ENCODE data around the gene RNF168. TPM values are rescaled to one million over a fixed set of nuclear protein-coding genes. Genes with fewer than 3 reads are reported as not detected.

Gene RNF168
- total and polyA plus RNA-seq, 7 donors = 3.6 to 22.1 (median 11.6) TPM

DNA sequence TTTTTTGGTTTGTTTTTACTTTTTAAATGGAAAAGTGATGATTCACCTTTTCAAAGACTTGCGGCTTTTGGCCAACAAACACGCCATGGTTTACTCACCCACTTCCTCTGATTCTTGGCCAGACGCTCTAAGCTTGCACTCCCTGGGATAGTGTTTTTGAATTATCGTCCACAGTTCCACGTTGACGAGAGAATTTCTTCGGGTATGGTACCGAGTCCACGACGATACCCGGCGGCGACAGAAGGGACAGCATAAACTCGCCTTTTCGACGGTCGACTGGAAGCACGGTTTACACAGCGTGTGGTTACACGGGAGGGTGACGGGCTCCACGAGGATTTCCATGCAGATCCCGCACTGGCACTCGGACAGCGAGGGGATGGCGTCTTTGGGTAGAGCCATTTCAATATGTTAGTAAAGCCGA lies 783 bp downstream of the RNF168 start:
- peak; percentile 53 to 74 (median 56) for ATAC-seq
- intact Hi-C loops (cut with DNase I) = loop anchor here in 1 of 2 donors (2.0 to 5.0 kb wide), 2 partner anchors 45 to 72 kb away; no protein-coding TSS in a partner anchor
- whole genome bisulfite sequencing, 3 donors = 0% methylated on average over 27 of the region's 27 CpGs
- Histone ChIP-seq H3K4me3 (peak overlapping the region; percentile 98), H3K4me1 (peaks cover 16% of the 10 kb centered on the region), H3K27me3 (ENCODE audit: insufficient read depth in 3 of 3, low read length in 2 of 3) (no peaks in the 10 kb centered on the region), H3K9me3 (peaks cover 11% of the 10 kb centered on the region), H3K27ac (peak overlapping the region; percentile 95), H3K36me3 (ENCODE audit: insufficient read depth in 1 of 2, low read depth in 1 of 2) (peaks cover 0 to 6% of the 10 kb centered on the region in 2 donors)
- peak; percentile 59 to 65 for DNase-seq
- TF ChIP-seq, protein P1, sequence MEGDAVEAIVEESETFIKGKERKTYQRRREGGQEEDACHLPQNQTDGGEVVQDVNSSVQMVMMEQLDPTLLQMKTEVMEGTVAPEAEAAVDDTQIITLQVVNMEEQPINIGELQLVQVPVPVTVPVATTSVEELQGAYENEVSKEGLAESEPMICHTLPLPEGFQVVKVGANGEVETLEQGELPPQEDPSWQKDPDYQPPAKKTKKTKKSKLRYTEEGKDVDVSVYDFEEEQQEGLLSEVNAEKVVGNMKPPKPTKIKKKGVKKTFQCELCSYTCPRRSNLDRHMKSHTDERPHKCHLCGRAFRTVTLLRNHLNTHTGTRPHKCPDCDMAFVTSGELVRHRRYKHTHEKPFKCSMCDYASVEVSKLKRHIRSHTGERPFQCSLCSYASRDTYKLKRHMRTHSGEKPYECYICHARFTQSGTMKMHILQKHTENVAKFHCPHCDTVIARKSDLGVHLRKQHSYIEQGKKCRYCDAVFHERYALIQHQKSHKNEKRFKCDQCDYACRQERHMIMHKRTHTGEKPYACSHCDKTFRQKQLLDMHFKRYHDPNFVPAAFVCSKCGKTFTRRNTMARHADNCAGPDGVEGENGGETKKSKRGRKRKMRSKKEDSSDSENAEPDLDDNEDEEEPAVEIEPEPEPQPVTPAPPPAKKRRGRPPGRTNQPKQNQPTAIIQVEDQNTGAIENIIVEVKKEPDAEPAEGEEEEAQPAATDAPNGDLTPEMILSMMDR (IDR thresholded peaks at IDR 0.05) = no peak

DNA sequence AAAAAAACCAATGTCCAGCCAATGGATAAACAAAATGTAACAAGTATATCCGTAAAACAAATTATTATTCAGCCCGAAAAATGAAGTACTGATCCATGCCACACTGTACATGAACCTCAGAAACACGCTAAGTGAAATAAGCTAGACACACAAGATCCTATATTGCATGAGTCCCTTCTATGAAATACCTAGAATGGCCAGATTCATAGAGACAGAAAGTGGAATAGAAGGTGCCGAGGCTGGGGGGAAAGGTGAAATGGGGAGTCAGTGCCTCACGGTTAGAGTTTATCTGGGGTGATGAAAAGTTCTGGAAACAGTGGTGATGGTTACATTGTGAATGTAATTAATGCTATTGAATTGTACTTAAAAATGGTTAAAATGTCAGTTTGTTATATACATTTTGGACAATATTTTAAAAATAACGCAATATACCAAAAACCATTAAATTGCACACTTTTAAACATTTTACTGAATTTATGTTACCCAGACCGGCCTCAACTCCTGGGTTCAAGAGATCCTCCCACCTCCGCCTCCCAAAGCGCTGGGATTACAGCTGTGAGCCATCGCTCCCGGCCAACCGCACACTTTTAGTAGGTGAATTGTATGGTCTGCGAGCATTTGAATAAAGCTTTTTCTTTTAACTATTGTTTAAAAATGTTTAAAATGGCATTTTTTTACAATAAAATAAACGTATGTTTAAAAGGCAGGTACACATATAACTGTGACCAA lies 2.1 kb downstream of the RNF168 start:
- peaks cover 16% of the 10 kb centered on the region for H3K4me1 ChIP-seq
- intact Hi-C loops (cut with DNase I) = loop anchor here in 1 of 2 donors (2.0 to 5.0 kb wide), 2 partner anchors 44 to 71 kb away; no protein-coding TSS in a partner anchor
- H3K36me3 ChIP-seq (ENCODE audit: insufficient read depth in 1 of 2, low read depth in 1 of 2) = no peaks in the 10 kb centered on the region
- H3K4me3 ChIP-seq = peak overlapping the region; percentile 98
- H3K27ac ChIP-seq = peak overlapping the region; percentile 95
- peaks cover 3% of the 10 kb centered on the region for H3K9me3 ChIP-seq
- ATAC-seq (peak in 1 of 4 donors; percentile 8), DNase-seq (peak in 1 of 2 donors; percentile 21)
- H3K27me3 ChIP-seq (ENCODE audit: insufficient read depth in 3 of 3, low read length in 2 of 3) = no peaks in the 10 kb centered on the region
- TF ChIP-seq, protein P1 (IDR thresholded peaks at IDR 0.05) = no peak
- 10 to 15% (median 12%) methylated on average over 14 of the region's 14 CpGs for WGBS, 3 donors

DNA sequence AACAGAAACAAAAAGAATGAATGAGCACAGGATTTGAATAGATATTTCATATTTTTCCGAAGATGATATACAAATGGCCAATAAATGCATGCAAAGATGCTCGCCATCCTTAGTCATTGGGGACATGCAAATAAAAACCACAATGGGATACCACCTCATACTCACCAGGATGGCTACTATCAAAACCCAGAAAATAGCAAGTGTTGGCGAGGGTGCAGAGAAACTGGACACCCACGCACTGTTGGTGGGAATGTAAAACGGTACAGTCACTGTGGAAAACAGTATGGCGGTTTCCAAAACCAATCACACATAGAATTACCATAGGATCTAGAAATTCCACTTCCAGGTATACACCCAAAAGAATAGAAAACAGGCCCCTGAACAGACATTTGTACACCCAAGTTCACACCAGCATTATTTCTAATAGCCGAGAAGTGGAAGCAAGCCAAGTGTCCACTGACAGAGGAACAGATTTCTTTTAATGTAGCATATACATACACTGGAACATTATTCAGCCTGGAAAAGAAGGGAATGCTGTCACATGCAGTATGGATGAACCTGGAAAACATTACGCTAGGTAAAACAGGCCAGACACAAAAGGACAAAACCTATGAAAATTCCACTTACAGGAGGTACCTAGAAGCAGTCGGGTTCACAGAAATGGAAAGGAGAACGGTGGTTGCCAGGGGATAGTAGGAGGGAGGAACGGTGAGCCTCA lies 3.6 kb downstream of the RNF168 start:
- TF ChIP-seq, protein P1 (IDR thresholded peaks at IDR 0.05) = no peak
- no peak for ATAC-seq
- H3K4me1 ChIP-seq = peaks cover 16% of the 10 kb centered on the region
- H3K4me3 ChIP-seq = peak overlapping the region; percentile 98
- DNase-seq = no peak
- no peaks in the 10 kb centered on the region for H3K36me3 ChIP-seq (ENCODE audit: insufficient read depth in 1 of 2, low read depth in 1 of 2)
- 62 to 74% (median 67%) methylated on average over 11 of the region's 11 CpGs for WGBS, 3 donors
- intact Hi-C loops (cut with DNase I) = loop anchor here in 1 of 2 donors (5.0 kb wide), 1 partner anchor 43 kb away; no protein-coding TSS in a partner anchor
- no peaks in the 10 kb centered on the region for H3K27me3 ChIP-seq (ENCODE audit: insufficient read depth in 3 of 3, low read length in 2 of 3)
- peak overlapping the region; percentile 95 for H3K27ac ChIP-seq
- no peaks in the 10 kb centered on the region for H3K9me3 ChIP-seq

DNA sequence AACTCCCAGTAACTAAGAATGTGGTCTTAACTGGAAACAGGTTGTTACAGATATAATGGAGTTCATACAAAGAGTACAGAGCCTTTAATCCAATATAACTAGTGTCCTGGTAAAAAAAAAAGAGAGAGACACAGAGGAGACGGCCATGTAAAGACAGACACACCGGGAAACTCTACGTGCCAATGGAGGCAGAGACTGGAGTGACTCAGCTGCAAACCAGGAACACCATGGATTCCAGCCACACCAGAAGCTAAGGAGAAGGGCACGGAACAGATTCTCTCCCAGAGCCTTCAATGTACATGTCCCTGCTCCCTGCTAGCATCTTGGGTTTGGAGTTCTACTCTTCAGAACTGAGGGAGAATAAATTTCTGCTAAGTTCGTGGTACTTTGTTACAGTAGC lies 4.5 kb downstream of the RNF168 start:
- Histone ChIP-seq H3K4me3 (peak overlapping the region; percentile 21), H3K9me3 (no peaks in the 10 kb centered on the region), H3K27ac (peak overlapping the region; percentile 95), H3K4me1 (peaks cover 16% of the 10 kb centered on the region), H3K27me3 (ENCODE audit: insufficient read depth in 3 of 3, low read length in 2 of 3) (no peaks in the 10 kb centered on the region), H3K36me3 (ENCODE audit: insufficient read depth in 1 of 2, low read depth in 1 of 2) (no peaks in the 10 kb centered on the region)
- WGBS, 3 donors = 29 to 60% (median 36%) methylated on average over 5 of the region's 5 CpGs
- ATAC-seq (peak; percentile 28 to 52 (median 37)), DNase-seq (no peak)
- TF ChIP-seq, protein P1 (IDR thresholded peaks at IDR 0.05) = no peak
- intact Hi-C loops (cut with DNase I) = no loop called here
